ENCODE data around the gene NPAT. TPM values are rescaled to one million over a fixed set of nuclear protein-coding genes. Genes with fewer than 3 reads are reported as not detected.
"Not testable (repeated sequence)": the region's sequence is repeated elsewhere in the genome, so short reads cannot be mapped to it uniquely, and the experiment has no call there.

The NPAT gene
- total and polyA plus RNA-seq, 9 of the 15 experiments (the other 6 are each of a cell fraction or from before 2014, with no cell fraction given), result 8.8 to 30.0 (median 22.1) TPM

GRCh38 chr11:108167624-108168023 lies 54.8 kb downstream of the NPAT start:
- Histone ChIP-seq H3K4me1 (replicated peaks in 1 of 2; ENCODE audit: control insufficient read depth in 2 of 2, insufficient read depth in 2 of 2, low read length in 2 of 2) (no peaks in the 10 kb centered on the region), H3K9me3 (replicated peaks; ENCODE audit: control insufficient read depth, insufficient read depth, low read depth, low read length) (no peaks in the 10 kb centered on the region), H3K4me2 (ENCODE audit: insufficient read depth, low read length) (no peak overlapping the region), H2AFZ (ENCODE audit: low read depth, low read length) (no peak overlapping the region), H3K9me1 (ENCODE audit: control insufficient read depth, insufficient read depth, low read length) (no peaks in the 10 kb centered on the region), H3K27me3 (ENCODE audit: control insufficient read depth in 2 of 2, insufficient read depth in 2 of 2, low read length in 2 of 2) (no peaks in the 10 kb centered on the region), H3K36me3 (ENCODE audit: control insufficient read depth, insufficient read depth, low read length) (peaks cover 84% of the 10 kb centered on the region), H3K27ac (ENCODE audit: extremely low read depth, low read depth, low read length) (no peak overlapping the region), H3K79me2 (ENCODE audit: control insufficient read depth, insufficient read depth, low read length) (no peaks in the 10 kb centered on the region), H3K9ac (ENCODE audit: insufficient read depth in 1 of 2, low read depth in 2 of 2, low read length in 2 of 2) (no peak overlapping the region), H4K20me1 (replicated peaks; ENCODE audit: control insufficient read depth, insufficient read depth, low read length) (no peaks in the 10 kb centered on the region), H3K4me3 (no peak overlapping the region)
- intact Hi-C loops (cut with micrococcal nuclease) (no loop called here), in situ Hi-C loops (cut with MboI) (no loop called here)
- FAIRE-seq (no peak), ATAC-seq (no peak), DNase-seq (ENCODE audit: extremely low read depth in 1 of 4, low spot score in 3 of 4) (no peak)
- TF ChIP-seq FOXJ3 (CRISPR knock-in tag; IDR thresholded peaks at IDR 0.05), result no peak
- no peak for TF ChIP-seq KLF6 (CRISPR knock-in tag; IDR thresholded peaks at IDR 0.05; ENCODE audit: borderline replicate concordance)
- no peak for TF ChIP-seq ZNF512 (tag; IDR thresholded peaks at IDR 0.05)
- no peak for TF ChIP-seq SAFB (IDR thresholded peaks at IDR 0.05; ENCODE audit: borderline replicate concordance, low read depth, low read length)
- no peak for TF ChIP-seq PTBP1 (IDR thresholded peaks at IDR 0.05; ENCODE audit: low read depth, low read length)
- TF ChIP-seq PBX2 (CRISPR knock-in tag; IDR thresholded peaks at IDR 0.05; ENCODE audit: low read depth), result no peak
- TF ChIP-seq PBX2 (tag; conservative IDR thresholded peaks at IDR 0.05; ENCODE audit: low read depth), result no peak
- CTCF ChIA-PET (ENCODE audit: low intra/inter-chr PET ratio), result no interaction called here
- no TSS peak for BruUV-seq (replicated peaks)
- POLR2A ChIA-PET, result no interaction called here

- intact Hi-C loops (cut with micrococcal nuclease); H3K9me1 ChIP-seq (ENCODE audit: control insufficient read depth, insufficient read depth, low read length): not testable (repeated sequence)
- POLR2A ChIA-PET, result interaction anchor here (0.6 kb wide), 1 partner anchor 42 kb away, joined by 3 read pairs; no protein-coding TSS in a partner anchor
These were observed 59.6 kb downstream of the NPAT start for GRCh38 chr11:108162878-108163277.

More at GRCh38 chr11:108162878-108163277, 59.6 kb downstream of the NPAT start:
- in situ Hi-C loops (cut with MboI); ATAC-seq; H3K27ac ChIP-seq (ENCODE audit: extremely low read depth, low read depth, low read length); H2AFZ ChIP-seq (ENCODE audit: low read depth, low read length); FAIRE-seq; CTCF ChIA-PET (ENCODE audit: low intra/inter-chr PET ratio); H3K27me3 ChIP-seq (ENCODE audit: control insufficient read depth in 2 of 2, insufficient read depth in 2 of 2, low read length in 2 of 2); DNase-seq (ENCODE audit: extremely low read depth in 1 of 4, low spot score in 3 of 4); H3K79me2 ChIP-seq (ENCODE audit: control insufficient read depth, insufficient read depth, low read length); H4K20me1 ChIP-seq (replicated peaks; ENCODE audit: control insufficient read depth, insufficient read depth, low read length); H3K4me1 ChIP-seq (replicated peaks in 1 of 2; ENCODE audit: control insufficient read depth in 2 of 2, insufficient read depth in 2 of 2, low read length in 2 of 2); H3K4me3 ChIP-seq; H3K9ac ChIP-seq (ENCODE audit: insufficient read depth in 1 of 2, low read depth in 2 of 2, low read length in 2 of 2); H3K4me2 ChIP-seq (ENCODE audit: insufficient read depth, low read length); H3K9me3 ChIP-seq (replicated peaks; ENCODE audit: control insufficient read depth, insufficient read depth, low read depth, low read length); BruUV-seq (replicated peaks): not testable (repeated sequence)
- WGBS (ENCODE audit: insufficient coverage, low coverage, missing lambda C conversion rate), result 92% methylated on average over 6 of the region's 6 CpGs
- H3K36me3 ChIP-seq (ENCODE audit: control insufficient read depth, insufficient read depth, low read length), result peaks cover 85% of the 10 kb centered on the region

All from K562 (cell line).